ENCODE results near the gene CREBRF.
A peak's percentile ranks its signal among the peaks of the same experiment; 100 is the strongest.
"Not testable (repeated sequence)": the region's sequence is repeated elsewhere in the genome, so short reads cannot be mapped to it uniquely, and the experiment has no call there.

Gene CREBRF

GRCh38 chr5:173091981-173092380 lies 35.8 kb downstream of the CREBRF start:
- no peak for DNase-seq

- no peak for DNase-seq
Measured at GRCh38 chr5:173093606-173094005, 37.5 kb downstream of the CREBRF start.

GRCh38 chr5:173094012-173094661 lies 38.0 kb downstream of the CREBRF start:
- DNase-seq, result no peak

- no peak for DNase-seq
Measured at GRCh38 chr5:173098787-173099186, 42.6 kb downstream of the CREBRF start.

- DNase-seq, result no peak
Measured at GRCh38 chr5:173099461-173099860, 43.3 kb downstream of the CREBRF start.

- no peak for DNase-seq
Measured at GRCh38 chr5:173101245-173101644, 45.1 kb downstream of the CREBRF start.

GRCh38 chr5:173103411-173103810 lies 47.3 kb downstream of the CREBRF start:
- no peak for DNase-seq

GRCh38 chr5:173108914-173109313 lies 52.8 kb downstream of the CREBRF start:
- DNase-seq, result no peak

GRCh38 chr5:173114536-173114935 lies 58.4 kb downstream of the CREBRF start:
- no peak for DNase-seq

- DNase-seq, result no peak
Measured at GRCh38 chr5:173119719-173120118, 63.6 kb downstream of the CREBRF start.

- DNase-seq, result no peak
Measured at GRCh38 chr5:173123416-173123815, 67.3 kb downstream of the CREBRF start.

GRCh38 chr5:173132166-173132565 lies 76.0 kb downstream of the CREBRF start:
- DNase-seq, result not testable (repeated sequence)

- no peak for DNase-seq
Measured at GRCh38 chr5:173138707-173139106, 82.6 kb downstream of the CREBRF start.

- no peak for DNase-seq
Measured at GRCh38 chr5:173139631-173140030, 83.5 kb downstream of the CREBRF start.

- DNase-seq, result no peak
Measured at GRCh38 chr5:173140769-173141168, 84.6 kb downstream of the CREBRF start.

- no peak for DNase-seq
Measured at GRCh38 chr5:173143567-173143966, 87.4 kb downstream of the CREBRF start.

GRCh38 chr5:173144200-173145176 lies 88.3 kb downstream of the CREBRF start, which contains the start of gene BNIP1:
BNIP1 (plus strand) TSS chr5:173144531; CDS start chr5:173144546, 15 bp downstream.
- peak; percentile 97 to 98 for DNase-seq

GRCh38 chr5:173148354-173148753 lies 92.2 kb downstream of the CREBRF start:
- no peak for DNase-seq

- no peak for DNase-seq
Measured at GRCh38 chr5:173152547-173152946, 96.4 kb downstream of the CREBRF start.

- no peak for DNase-seq
Measured at GRCh38 chr5:173153842-173154241, 97.7 kb downstream of the CREBRF start.

- not testable (repeated sequence) for DNase-seq
Measured at GRCh38 chr5:173154619-173155018, 98.5 kb downstream of the CREBRF start.

GRCh38 chr5:173155912-173156311 lies 99.8 kb downstream of the CREBRF start:
- DNase-seq, result no peak

- no peak for DNase-seq
Measured at GRCh38 chr5:173158366-173158765, 102.2 kb downstream of the CREBRF start.

- DNase-seq, result no peak
Measured at GRCh38 chr5:173159256-173159655, 103.1 kb downstream of the CREBRF start.

Data from activated CD4-positive, alpha-beta T cell treated with anti-CD3 and anti-CD28 coated beads, Interleukin-2, amount 50 U/mL, for 4 hours (primary cell).